ENCODE results near the gene NIFK. TPM values are rescaled to one million over a fixed set of nuclear protein-coding genes. Genes with fewer than 3 reads are reported as not detected.

The NIFK gene
- total and polyA plus RNA-seq, 2 of the 4 experiments (the other 2 are of a cell fraction) = 19.5 to 24.3 TPM

DNA sequence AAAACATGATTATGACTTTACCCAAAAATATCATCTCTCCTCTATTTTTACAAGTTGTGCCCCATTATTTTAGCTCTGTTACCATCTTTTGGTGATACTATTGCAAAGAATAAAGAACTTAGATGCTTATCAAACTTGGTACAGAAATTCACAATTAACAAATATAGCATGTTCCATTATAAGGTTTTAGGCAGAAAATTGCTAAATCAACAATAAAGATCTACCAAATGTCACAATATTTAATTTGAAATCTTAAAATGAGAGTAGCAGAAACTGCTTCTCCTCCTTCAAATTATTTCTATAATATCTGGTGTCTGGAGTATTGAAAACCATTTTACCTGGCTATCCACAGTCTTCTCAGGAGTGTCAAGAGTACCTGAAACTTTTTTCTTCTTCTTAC, 8.7 kb downstream of the NIFK start:
- BruUV-seq (replicated peaks) = no TSS peak

More for the DNA sequence above, 8.7 kb downstream of the NIFK start:
- Histone ChIP-seq H3K14ac (replicated peaks; ENCODE audit: low read depth, low read length) (no peak overlapping the region), H2BK5ac (ENCODE audit: low read depth, low read length, poor library complexity, severe bottlenecking) (no peak overlapping the region), H3K36me3 (ENCODE audit: control insufficient read depth, insufficient read depth, low read length) (peaks cover 27% of the 10 kb centered on the region), H3K4me1 (ENCODE audit: control insufficient read depth, insufficient read depth, low read length) (peaks cover 1% of the 10 kb centered on the region; the same call in 1 of the 2 replicates), H3K9me1 (ENCODE audit: insufficient read depth, low read length) (peaks cover 11% of the 10 kb centered on the region), H3K23ac (ENCODE audit: low read depth, low read length) (no peak overlapping the region), H4K8ac (ENCODE audit: low read depth in 2 of 2, low read length in 2 of 2) (no peak overlapping the region), H3K9ac (ENCODE audit: low read depth, low read length) (no peak overlapping the region), H3K27ac (ENCODE audit: insufficient read depth, low read length) (no peak overlapping the region), H3K4me3 (ENCODE audit: insufficient read depth, low read depth, low read length) (no peak overlapping the region), H2BK120ac (ENCODE audit: low read depth, low read length) (no peak overlapping the region), H3K4me2 (ENCODE audit: low read depth, low read length) (no peak overlapping the region), H3K27me3 (ENCODE audit: control insufficient read depth, insufficient read depth, low read length) (no peaks in the 10 kb centered on the region), H4K91ac (ENCODE audit: insufficient read depth, low read depth, low read length) (no peak overlapping the region), H3K9me3 (ENCODE audit: control insufficient read depth, insufficient read depth, low read length) (no peaks in the 10 kb centered on the region), H4K20me1 (ENCODE audit: insufficient read depth, low read length) (peaks cover 9% of the 10 kb centered on the region), H2BK15ac (ENCODE audit: low read depth, low read length) (no peak overlapping the region), H2BK20ac (ENCODE audit: low read depth, low read length) (no peak overlapping the region), H3K56ac (ENCODE audit: extremely low read depth, insufficient read depth, low read length) (no peak overlapping the region), H2AFZ (replicated peaks; ENCODE audit: low read length, poor library complexity) (no peak overlapping the region), H3K4ac (ENCODE audit: low read depth, low read length) (no peak overlapping the region), H2AK9ac (replicated peaks; ENCODE audit: low read depth, low read length, poor library complexity) (no peak overlapping the region), H3K18ac (ENCODE audit: low read depth, low read length) (no peak overlapping the region), H2AK5ac (ENCODE audit: low read depth, low read length) (no peak overlapping the region), H4K5ac (ENCODE audit: low read depth, low read length) (no peak overlapping the region), H3K79me1 (ENCODE audit: low read depth in 1 of 2, low read length in 2 of 2) (peaks cover 18 to 36% of the 10 kb centered on the region in 2 experiments; a peak in 3 of 4 replicates)
- intact Hi-C loops (cut with micrococcal nuclease) = no loop called here
- CTCF ChIA-PET = no interaction called here
- in situ Hi-C loops (cut with MboI; ENCODE audit: low sequenced_read_pairs) = loop anchor here (10.0 to 25.0 kb wide), 3 partner anchors 193 to 641 kb away; partner anchors contain the start of gene RNU4ATAC
- dilution Hi-C loops (cut with HindIII; ENCODE audit: low sequenced_read_pairs, unreplicated experiment) = no loop called here
- ATAC-seq (ENCODE audit: low read depth) (no peak), DNase-seq (no peak)
- TF ChIP-seq CEBPB (IDR thresholded peaks at IDR 0.05; ENCODE audit: low read depth, low read length) (no peak), FOS (IDR thresholded peaks at IDR 0.05; ENCODE audit: low read depth, low read length) (no peak), RCOR1 (IDR thresholded peaks at IDR 0.05; ENCODE audit: insufficient replicate concordance, low read length) (no peak), RFX5 (IDR thresholded peaks at IDR 0.05; ENCODE audit: low read depth, low read length) (no peak), MAFK (IDR thresholded peaks at IDR 0.05; ENCODE audit: low read depth, low read length) (peak; percentile 22; the same call in 1 of the 2 replicates), RAD21 (IDR thresholded peaks at IDR 0.05; ENCODE audit: low read length) (no peak)
- TF ChIP-seq, protein P1, sequence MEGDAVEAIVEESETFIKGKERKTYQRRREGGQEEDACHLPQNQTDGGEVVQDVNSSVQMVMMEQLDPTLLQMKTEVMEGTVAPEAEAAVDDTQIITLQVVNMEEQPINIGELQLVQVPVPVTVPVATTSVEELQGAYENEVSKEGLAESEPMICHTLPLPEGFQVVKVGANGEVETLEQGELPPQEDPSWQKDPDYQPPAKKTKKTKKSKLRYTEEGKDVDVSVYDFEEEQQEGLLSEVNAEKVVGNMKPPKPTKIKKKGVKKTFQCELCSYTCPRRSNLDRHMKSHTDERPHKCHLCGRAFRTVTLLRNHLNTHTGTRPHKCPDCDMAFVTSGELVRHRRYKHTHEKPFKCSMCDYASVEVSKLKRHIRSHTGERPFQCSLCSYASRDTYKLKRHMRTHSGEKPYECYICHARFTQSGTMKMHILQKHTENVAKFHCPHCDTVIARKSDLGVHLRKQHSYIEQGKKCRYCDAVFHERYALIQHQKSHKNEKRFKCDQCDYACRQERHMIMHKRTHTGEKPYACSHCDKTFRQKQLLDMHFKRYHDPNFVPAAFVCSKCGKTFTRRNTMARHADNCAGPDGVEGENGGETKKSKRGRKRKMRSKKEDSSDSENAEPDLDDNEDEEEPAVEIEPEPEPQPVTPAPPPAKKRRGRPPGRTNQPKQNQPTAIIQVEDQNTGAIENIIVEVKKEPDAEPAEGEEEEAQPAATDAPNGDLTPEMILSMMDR (conservative IDR thresholded peaks at IDR 0.05; ENCODE audit: low read depth, low read length) = no peak
- POLR2A ChIA-PET (ENCODE audit: unreplicated experiment) = no interaction called here
